Right cardiac atrium (tissue), 5 donors: Measurements from ENCODE around the gene PHF21A. TPM values are rescaled to one million over a fixed set of nuclear protein-coding genes. Genes with fewer than 3 reads are reported as not detected.

Experiments used
- ATAC-seq, 2 donors: fragments of 200-7000 bp; cut with Tn5 transposase; one replicate each; pipeline versions ENCODE4 v1.8.0 to v1.9.1; 2020; ENCODE audit warnings: moderate library complexity in 2 of 2, mild to moderate bottlenecking in 1 of 2
- DNase-seq, 3 donors: peaks; one replicate each; pipeline ENCODE4 v3.0.0-alpha.2; 2020
- H3K27ac ChIP-seq: one replicate; pipeline ENCODE4 v1.5.1; 2013; ENCODE audit warnings: mild to moderate bottlenecking, low read length, control low read depth, moderate library complexity
- H3K27me3 ChIP-seq: one replicate; pipeline ENCODE4 v1.6.1; 2013; ENCODE audit not compliant: control insufficient read depth, insufficient read depth
- H3K4me1 ChIP-seq: one replicate; pipeline ENCODE4 v1.6.1; 2013; ENCODE audit warnings: low read length; ENCODE audit not compliant: control insufficient read depth, insufficient read depth
- H3K4me3 ChIP-seq: one replicate; pipeline ENCODE4 v1.5.1; 2013; ENCODE audit warnings: low read length, control low read depth
- H3K9me3 ChIP-seq: one replicate; pipeline ENCODE4 v1.6.1; 2013; ENCODE audit warnings: low read length; ENCODE audit not compliant: control insufficient read depth
- WGBS: extraction: QIAGEN DNeasy Blood & Tissue Kit; methylation state at CpG from one replicate; pipeline ENCODE4 v1.1.7; 2013; 5-methylcytosine and 5-hydroxymethylcytosine counted together
- intact Hi-C, 4 donors: fragments of 100-400 bp; cut with DNase I; formaldehyde crosslinking; loops; one replicate each; pipeline versions ENCODE4 v1.11.0 to v1.14.0; 2022 to 2023
- polyA plus RNA-seq: library from polyadenylated mRNA; stranded (reverse); fragments of 200-250 nt; gene quantifications from one replicate; pipeline ENCODE4 v1.2.3, GENCODE V29; 2013
- total RNA-seq, 4 donors: library from RNA; stranded (reverse); fragmentation: NEBNext Ultra II Directional; extraction: Animal tissue kit (Norgen Biotek cat#: 25700); gene quantifications; one replicate each; pipeline ENCODE4 v1.2.1, GENCODE V29; 2021
- donor health status: healthy with polysubstance abuse.
- donor health status: DM: no; HTN: yes; CAD: no.
- donor health status: DM: no; HTN: no; CAD: no.
- donor health status: DM: no; HTN: yes; CAD: no; lungs with severe emphysema.
- donor health status: DM: yes; HTN: yes; CAD: no.

The PHF21A gene
- total and polyA plus RNA-seq, 5 donors = 23.6 to 57.3 (median 51.7) TPM

DNA sequence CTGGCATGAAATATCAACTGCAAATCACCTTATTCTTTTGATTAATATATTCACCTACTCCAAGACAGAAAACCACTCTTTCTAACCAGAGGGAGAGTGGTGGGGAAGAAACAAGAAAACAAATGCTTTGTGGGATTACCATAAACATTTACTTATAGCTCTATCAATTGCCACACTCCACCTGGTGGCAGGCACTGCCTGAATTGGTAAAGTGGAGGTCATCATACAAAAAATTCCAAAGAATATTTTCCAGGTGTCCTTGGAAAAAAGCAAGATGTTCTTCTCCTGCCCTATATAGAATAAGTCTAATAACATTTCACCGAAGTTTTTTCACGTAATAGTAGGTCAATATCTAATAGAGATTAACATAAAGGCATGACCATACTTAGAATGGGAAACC lies 45.3 kb downstream of the PHF21A start:
- intact Hi-C loops = no loop called here
- ATAC-seq (no peak), DNase-seq (no peak)
- no peaks in the 10 kb centered on the region for H3K27me3 ChIP-seq
- H3K4me1 ChIP-seq = peaks cover 3% of the 10 kb centered on the region
- no peak overlapping the region for H3K4me3 ChIP-seq
- H3K27ac ChIP-seq = no peak overlapping the region
- 90% methylated on average over 2 of the region's 2 CpGs for WGBS
- H3K9me3 ChIP-seq = no peaks in the 10 kb centered on the region

DNA sequence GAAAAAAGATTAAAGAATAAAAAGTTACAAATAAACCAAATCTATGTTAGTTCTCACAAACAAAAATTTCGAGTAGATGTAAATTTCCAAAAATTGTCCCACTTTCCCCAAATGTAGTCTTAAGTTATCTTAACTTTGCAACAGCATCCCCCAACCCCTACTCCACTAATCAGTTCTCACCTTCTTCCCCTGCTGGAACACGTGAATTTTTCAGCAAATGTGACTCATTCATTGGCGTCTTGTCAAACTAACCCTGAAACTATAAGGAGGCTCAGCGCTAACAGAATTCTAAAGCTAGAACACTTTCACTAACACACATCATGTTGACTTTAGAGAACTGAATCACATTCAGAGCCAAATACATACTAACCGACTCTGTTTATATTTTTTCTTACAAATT lies 46.1 kb downstream of the PHF21A start:
- H3K27ac ChIP-seq = no peak overlapping the region
- no peaks in the 10 kb centered on the region for H3K27me3 ChIP-seq
- peak in 1 of 2 donors; percentile 55 for ATAC-seq
- 38% methylated on average over 5 of the region's 5 CpGs for WGBS
- peaks cover 3% of the 10 kb centered on the region for H3K4me1 ChIP-seq
- intact Hi-C loops = no loop called here
- H3K9me3 ChIP-seq = no peaks in the 10 kb centered on the region
- DNase-seq = no peak
- H3K4me3 ChIP-seq = no peak overlapping the region

DNA sequence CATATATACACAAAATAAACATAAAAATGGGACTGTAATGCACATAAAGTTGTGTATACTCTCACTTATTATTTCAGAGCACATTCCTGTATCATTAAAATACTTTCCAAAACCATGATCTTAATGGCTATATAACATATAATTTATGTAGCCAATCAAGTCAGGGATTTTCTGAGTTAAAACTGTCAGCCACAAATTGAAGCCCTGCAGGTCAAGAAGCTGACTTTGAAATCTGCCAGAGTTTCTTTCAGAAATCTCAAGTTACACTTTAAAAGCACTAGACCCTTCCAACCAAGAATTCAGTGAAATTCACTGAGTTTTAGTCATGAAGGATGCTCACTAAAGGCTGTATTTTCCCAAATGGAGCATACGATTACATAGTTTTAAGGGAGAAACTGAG lies 47.6 kb downstream of the PHF21A start:
- DNase-seq (no peak), ATAC-seq (no peak)
- peaks cover 3% of the 10 kb centered on the region for H3K4me1 ChIP-seq
- no peak overlapping the region for H3K27ac ChIP-seq
- no peak overlapping the region for H3K4me3 ChIP-seq
- no peaks in the 10 kb centered on the region for H3K9me3 ChIP-seq
- 96% methylated on average over 1 of the region's 1 CpG for WGBS
- intact Hi-C loops = no loop called here
- H3K27me3 ChIP-seq = no peaks in the 10 kb centered on the region

DNA sequence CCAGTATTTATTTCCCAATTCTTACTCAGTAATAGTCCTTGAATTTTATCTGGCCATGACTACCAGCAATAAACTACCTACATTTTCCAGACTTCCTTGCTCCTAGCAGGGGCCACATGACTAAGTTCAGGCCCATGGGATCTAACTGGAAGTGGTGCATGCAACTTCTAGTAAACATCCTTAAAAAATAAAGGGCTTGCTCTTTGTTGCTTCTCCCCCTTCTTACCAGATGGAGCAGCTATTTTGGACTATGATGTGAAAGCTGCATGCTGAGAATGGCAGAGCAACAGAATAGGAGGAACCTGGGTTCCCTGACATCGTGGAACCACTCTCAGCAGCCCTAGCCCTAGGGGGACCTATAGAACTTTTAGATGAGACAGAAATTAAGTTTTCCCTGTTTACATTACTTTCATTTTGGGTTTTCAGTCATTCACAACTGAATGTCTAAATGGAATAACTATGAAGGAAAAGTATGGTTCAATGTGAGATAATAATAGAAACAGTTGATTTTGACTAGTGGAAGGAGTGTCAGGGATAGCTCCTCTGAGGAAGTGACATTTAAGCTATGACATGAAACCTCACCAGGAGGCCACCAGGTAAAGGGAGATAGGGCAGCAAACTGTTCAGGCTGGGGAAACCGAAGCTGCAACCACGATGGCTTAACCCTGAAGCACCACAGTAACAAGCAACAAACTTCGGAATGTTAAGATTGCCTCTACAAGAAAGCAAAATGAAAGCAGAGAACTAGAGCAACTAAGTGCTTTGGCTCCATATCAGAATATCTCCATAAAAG lies 48.9 kb downstream of the PHF21A start:
- peak; percentile 35 to 45 for ATAC-seq
- Histone ChIP-seq H3K4me1 (peaks cover 3% of the 10 kb centered on the region), H3K4me3 (no peak overlapping the region), H3K9me3 (no peaks in the 10 kb centered on the region), H3K27me3 (no peaks in the 10 kb centered on the region), H3K27ac (peak overlapping the region; percentile 25)
- 54% methylated on average over 4 of the region's 4 CpGs for WGBS
- DNase-seq = no peak
- intact Hi-C loops = no loop called here

DNA sequence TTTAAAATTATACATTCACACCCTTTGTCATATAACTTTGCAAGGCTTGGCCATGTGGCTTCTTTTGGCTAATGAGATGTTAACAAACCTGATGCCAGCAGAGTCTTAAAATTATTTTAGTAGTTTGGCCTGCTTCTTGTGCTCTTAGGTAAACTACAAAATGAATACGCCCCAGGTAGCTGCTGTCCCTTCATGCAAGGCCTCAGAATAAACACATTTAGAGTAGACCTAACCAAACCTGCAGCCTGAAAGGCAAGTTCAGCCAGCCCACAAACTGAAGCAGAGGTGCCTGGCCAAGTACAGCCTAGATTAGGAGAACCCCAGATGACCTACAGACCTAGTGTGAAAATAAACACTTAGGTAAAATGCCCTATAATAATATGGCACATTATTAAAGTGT lies 50.2 kb downstream of the PHF21A start:
- Histone ChIP-seq H3K4me1 (peaks cover 3% of the 10 kb centered on the region), H3K27ac (no peak overlapping the region), H3K27me3 (no peaks in the 10 kb centered on the region), H3K9me3 (no peaks in the 10 kb centered on the region), H3K4me3 (no peak overlapping the region)
- intact Hi-C loops = no loop called here
- ATAC-seq (no peak), DNase-seq (no peak)
- WGBS = 91% methylated on average over 1 of the region's 1 CpG

DNA sequence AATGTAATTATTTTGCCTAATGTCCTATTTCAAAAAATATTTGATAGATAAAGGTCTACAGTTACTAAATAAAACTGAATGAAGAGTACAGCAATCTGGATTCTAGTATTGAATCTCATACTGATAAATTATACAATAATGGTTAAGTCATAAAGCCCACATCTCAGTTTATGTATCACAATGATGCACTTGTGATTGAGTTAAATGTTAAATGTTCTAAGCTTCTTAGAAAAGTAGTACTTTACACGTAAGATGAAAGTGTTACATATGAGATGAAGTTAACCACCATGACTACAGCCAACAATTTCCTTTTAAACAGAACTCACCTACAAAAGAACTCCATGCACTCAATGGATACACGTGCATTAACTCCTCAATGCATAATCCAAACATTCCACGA lies 51.7 kb downstream of the PHF21A start:
- no peak overlapping the region for H3K4me3 ChIP-seq
- no peak overlapping the region for H3K27ac ChIP-seq
- intact Hi-C loops = no loop called here
- H3K4me1 ChIP-seq = peaks cover 3% of the 10 kb centered on the region
- WGBS = 97% methylated on average over 3 of the region's 3 CpGs
- no peak for ATAC-seq
- no peaks in the 10 kb centered on the region for H3K9me3 ChIP-seq
- DNase-seq = no peak
- no peaks in the 10 kb centered on the region for H3K27me3 ChIP-seq

DNA sequence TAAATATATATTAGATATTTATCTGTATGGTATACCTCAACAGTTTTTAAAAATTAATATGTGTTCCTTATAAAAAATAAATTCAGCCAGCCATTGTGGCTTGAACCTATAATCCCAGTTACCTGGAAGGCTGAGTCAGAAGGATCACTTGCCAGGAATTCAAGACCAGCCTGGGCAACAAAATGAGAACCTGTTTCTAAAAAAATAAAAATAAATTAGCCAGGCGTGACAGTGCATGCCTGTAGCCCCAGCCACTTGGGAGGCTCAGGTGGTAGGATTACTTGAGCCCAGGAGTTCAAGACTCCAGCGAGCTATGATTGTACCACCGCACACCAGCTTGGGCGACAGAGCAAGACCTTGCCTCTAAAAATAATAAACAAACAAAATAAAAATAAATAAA lies 54.9 kb downstream of the PHF21A start:
- Histone ChIP-seq H3K27ac (no peak overlapping the region), H3K4me1 (peaks cover 1% of the 10 kb centered on the region), H3K27me3 (no peaks in the 10 kb centered on the region), H3K9me3 (no peaks in the 10 kb centered on the region), H3K4me3 (no peak overlapping the region)
- DNase-seq (no peak), ATAC-seq (no peak)
- intact Hi-C loops = no loop called here
- WGBS = 94% methylated on average over 4 of the region's 4 CpGs

DNA sequence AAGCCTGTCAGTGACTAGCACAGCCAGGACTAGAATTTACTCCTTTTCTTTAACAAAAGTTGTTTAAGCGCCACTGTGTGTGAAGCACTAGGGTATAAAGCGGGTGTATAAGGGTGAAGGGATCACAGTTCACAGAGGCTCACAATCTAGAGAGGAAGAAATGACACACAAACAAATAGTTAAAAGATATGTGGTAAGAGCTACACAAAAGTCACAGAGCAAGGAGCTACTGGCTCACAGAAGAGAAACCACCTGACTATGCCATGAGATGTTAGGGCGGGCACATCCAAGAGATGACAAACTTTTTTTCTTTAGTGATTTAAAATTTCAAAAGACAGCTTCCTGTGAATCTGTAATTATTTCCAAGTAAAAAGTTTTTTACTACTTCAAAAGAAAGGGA lies 55.6 kb downstream of the PHF21A start:
- Histone ChIP-seq H3K4me3 (no peak overlapping the region), H3K27me3 (no peaks in the 10 kb centered on the region), H3K9me3 (no peaks in the 10 kb centered on the region), H3K27ac (no peak overlapping the region), H3K4me1 (peaks cover 1% of the 10 kb centered on the region)
- ATAC-seq = no peak
- no peak for DNase-seq
- intact Hi-C loops = no loop called here
- WGBS = 98% methylated on average over 3 of the region's 3 CpGs

DNA sequence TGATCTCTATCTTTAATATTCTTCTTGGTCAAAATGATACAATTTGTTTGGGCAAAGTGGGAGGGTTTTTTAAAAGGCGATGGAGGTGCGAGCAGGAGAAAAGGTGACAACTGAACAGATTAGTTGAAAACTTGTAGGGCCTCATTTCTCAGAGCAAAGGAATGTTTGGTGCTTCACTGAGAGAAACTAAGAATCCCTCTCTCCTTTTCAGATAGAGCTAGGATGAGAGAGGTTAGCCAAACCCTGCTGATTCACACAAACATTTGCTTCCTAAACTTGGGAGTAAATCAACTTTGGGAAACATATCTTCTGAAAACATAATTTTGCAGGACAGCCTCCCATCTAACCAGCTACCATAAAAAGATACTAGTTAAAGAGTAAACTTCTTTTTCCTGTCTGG lies 57.0 kb downstream of the PHF21A start:
- no peak for DNase-seq
- intact Hi-C loops = no loop called here
- Histone ChIP-seq H3K4me3 (no peak overlapping the region), H3K27ac (no peak overlapping the region), H3K27me3 (no peaks in the 10 kb centered on the region), H3K4me1 (peaks cover 1% of the 10 kb centered on the region), H3K9me3 (no peaks in the 10 kb centered on the region)
- WGBS = 77% methylated on average over 2 of the region's 2 CpGs
- ATAC-seq = no peak

DNA sequence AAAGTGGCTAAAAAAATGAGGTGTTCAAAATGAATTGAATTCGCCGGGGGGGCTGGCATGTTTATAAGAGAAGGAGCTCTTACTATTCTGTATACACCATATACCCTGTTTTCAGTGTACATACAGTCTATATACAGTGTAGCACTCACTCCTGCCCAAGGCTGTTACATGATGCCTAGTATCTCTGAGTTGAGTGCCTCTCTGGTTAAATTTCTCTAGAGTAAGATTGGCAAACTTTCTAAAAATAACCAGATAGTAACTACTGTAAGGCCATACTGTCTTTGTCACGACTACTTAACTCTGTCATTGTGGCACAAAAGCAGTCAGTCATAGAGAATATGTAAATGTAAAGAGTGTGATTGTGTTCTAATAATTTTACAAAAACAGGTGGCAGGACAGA lies 58.1 kb downstream of the PHF21A start:
- intact Hi-C loops = no loop called here
- no peak for ATAC-seq
- H3K27me3 ChIP-seq = no peaks in the 10 kb centered on the region

DNA sequence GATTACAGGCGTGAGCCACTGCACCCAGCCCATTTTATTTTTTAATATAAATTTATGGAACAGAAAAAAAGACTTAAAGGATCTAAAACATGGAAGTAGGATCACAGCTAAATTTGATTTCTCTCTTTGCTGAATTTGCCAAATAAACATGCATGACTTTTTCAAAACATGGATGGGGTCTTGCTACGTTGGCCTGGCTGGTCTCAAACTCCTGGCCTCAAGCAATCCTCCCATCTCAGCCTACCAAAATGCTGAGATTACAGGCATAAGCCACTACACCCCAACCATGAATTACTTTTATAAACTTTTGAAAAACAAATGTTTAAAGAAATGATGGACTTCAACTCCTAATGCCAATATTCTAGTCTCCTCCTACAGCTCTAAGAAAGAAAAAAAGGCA lies 61.2 kb downstream of the PHF21A start:
- no peaks in the 10 kb centered on the region for H3K27me3 ChIP-seq
- H3K9me3 ChIP-seq = no peaks in the 10 kb centered on the region
- ATAC-seq = no peak
- intact Hi-C loops = no loop called here
- H3K4me1 ChIP-seq = peaks cover 1% of the 10 kb centered on the region
- no peak for DNase-seq
- WGBS = 100% methylated on average over 2 of the region's 2 CpGs
- H3K4me3 ChIP-seq = no peak overlapping the region
- no peak overlapping the region for H3K27ac ChIP-seq

More for the DNA sequence above, 58.1 kb downstream of the PHF21A start:
- 80% methylated on average over 3 of the region's 3 CpGs for WGBS
- Histone ChIP-seq H3K4me3 (no peak overlapping the region), H3K4me1 (peaks cover 1% of the 10 kb centered on the region), H3K9me3 (no peaks in the 10 kb centered on the region), H3K27ac (no peak overlapping the region)
- DNase-seq = no peak

DNA sequence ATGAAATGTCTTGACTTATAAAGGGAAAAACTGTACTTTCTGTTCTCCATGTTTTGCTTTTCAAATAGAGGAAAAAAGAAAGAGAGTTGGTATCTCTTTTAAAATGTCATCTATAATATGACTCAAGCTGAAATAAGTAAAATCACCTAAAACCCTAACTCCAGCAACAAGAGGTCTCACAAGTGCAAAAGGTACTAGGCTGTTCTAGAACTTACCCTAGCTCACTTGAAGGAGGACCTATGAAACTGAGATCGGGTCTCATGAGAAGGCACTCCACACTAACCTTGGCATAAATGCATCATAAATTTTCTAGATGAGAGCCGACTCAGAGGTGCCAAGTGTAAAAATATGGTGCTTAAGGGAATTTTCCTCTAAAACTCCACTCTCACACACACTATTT lies 63.8 kb downstream of the PHF21A start:
- intact Hi-C loops = loop anchor here in 1 of 4 donors (10.0 kb wide), 1 partner anchor 57 kb away; no protein-coding TSS in a partner anchor
- Histone ChIP-seq H3K4me1 (no peaks in the 10 kb centered on the region), H3K4me3 (no peak overlapping the region), H3K9me3 (no peaks in the 10 kb centered on the region), H3K27me3 (no peaks in the 10 kb centered on the region), H3K27ac (no peak overlapping the region)
- DNase-seq = no peak
- no peak for ATAC-seq
- 83% methylated on average over 2 of the region's 2 CpGs for WGBS
